ENCODE results near the gene COBL. TPM values are rescaled to one million over a fixed set of nuclear protein-coding genes. Genes with fewer than 3 reads are reported as not detected.

COBL gene
- total and polyA plus RNA-seq, 2 of the 8 experiments (the other 6 are each of a cell fraction or from before 2014, with no cell fraction given) = 13.8 to 40.4 TPM

DNA sequence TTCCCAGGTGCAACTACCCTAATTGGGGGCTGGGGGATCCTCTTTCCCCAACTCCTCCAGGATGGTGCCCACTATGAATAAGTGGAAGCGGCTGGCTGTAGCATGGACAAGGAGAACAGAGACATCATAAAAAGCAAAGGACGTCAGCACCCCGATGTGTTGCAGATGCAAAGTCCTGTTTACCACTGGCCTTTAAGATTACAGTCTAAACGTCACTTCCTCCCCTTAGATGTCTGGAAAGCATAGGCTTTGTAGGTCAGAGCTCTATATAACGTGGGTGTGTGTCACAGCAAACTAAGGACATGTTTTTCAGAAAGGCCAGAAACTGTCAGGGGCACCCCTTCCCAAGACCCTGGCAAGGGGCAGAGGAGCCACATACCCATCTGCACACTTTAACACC, 7.9 kb downstream of the COBL start:
- H3K4me1 ChIP-seq (replicated peaks in 1 of 4; ENCODE audit: control insufficient read depth in 3 of 4, insufficient read depth in 4 of 4, low read length in 3 of 4) = peaks cover 4 to 17% (median 10%) of the 10 kb centered on the region in 4 experiments; a peak in 6 of 7 replicates
- H3K36me3 ChIP-seq (ENCODE audit: control insufficient read depth in 2 of 4, insufficient read depth in 4 of 4, low read length in 3 of 4) = no peaks in the 10 kb centered on the region
- H2BK12ac ChIP-seq (ENCODE audit: low read depth, low read length) = peak overlapping the region; percentile 46; the same call in 1 of the 2 replicates
- no peaks in the 10 kb centered on the region for H3K9me3 ChIP-seq (ENCODE audit: insufficient read depth in 2 of 2, low read depth in 1 of 2, low read length in 1 of 2)
- H3K27me3 ChIP-seq (replicated peaks in 1 of 4; ENCODE audit: control insufficient read depth in 3 of 4, extremely low read depth in 1 of 4, insufficient read depth in 3 of 4, low read length in 3 of 4) = no peaks in the 10 kb centered on the region
- no peak overlapping the region for H3K23ac ChIP-seq (ENCODE audit: insufficient read length)
- H2BK5ac ChIP-seq (ENCODE audit: low read depth, low read length) = no peak overlapping the region; the same call in 1 of the 2 replicates
- H3K14ac ChIP-seq (ENCODE audit: insufficient read length) = no peak overlapping the region
- H3K79me2 ChIP-seq (ENCODE audit: control insufficient read depth in 1 of 2, insufficient read depth in 2 of 2, low read length in 2 of 2) = peaks cover 3 to 88% of the 10 kb centered on the region in 2 experiments; a peak in 3 of 4 replicates
- no peak overlapping the region for H4K91ac ChIP-seq (replicated peaks; ENCODE audit: insufficient read length, low read length)
- no peak overlapping the region for H2AFZ ChIP-seq (ENCODE audit: low read length)
- no peak overlapping the region for H3K4me2 ChIP-seq (ENCODE audit: insufficient read depth in 1 of 2, low read depth in 2 of 2, low read length in 2 of 2)
- WGBS, 2 experiments (ENCODE audit: extremely low coverage in 1 of 2, insufficient coverage in 1 of 2, insufficient read length in 1 of 2, insufficient replicate concordance in 2 of 2, low coverage in 1 of 2, low lambda C conversion rate in 2 of 2, missing lambda C conversion rate in 1 of 2) = 78% methylated on average over 5 of the region's 5 CpGs; no CpG with 5 or more reads in 1 of the 2 experiments
- no peak overlapping the region for H3K27ac ChIP-seq (ENCODE audit: low read depth, low read length)
- POLR2A ChIA-PET (ENCODE audit: partially characterized antibody) = interaction anchor here (0.8 to 9.2 kb wide), 7 partner anchors 9 to 99 kb away, joined by 3 to 117 read pairs (median 7); no protein-coding TSS in a partner anchor
- no peak overlapping the region for H4K5ac ChIP-seq (ENCODE audit: insufficient read length, low read depth, low read length)
- 0 out of 2 replicates have a peak overlapping the region, but pooled peaks have one; percentile 0 for H3K18ac ChIP-seq (ENCODE audit: extremely low read depth, low read length)
- H3K56ac ChIP-seq (replicated peaks; ENCODE audit: insufficient read length, low read depth, low read length) = no peak overlapping the region
- no peak overlapping the region for H3K4me3 ChIP-seq (ENCODE audit: extremely low read depth in 1 of 4, insufficient read depth in 2 of 4, low read depth in 3 of 4, low read length in 4 of 4)
- CTCF ChIA-PET (ENCODE audit: partially characterized antibody) = interaction anchor here (0.9 to 10.2 kb wide), 13 partner anchors 10 to 120 kb away, joined by 3 to 92 read pairs (median 4); no protein-coding TSS in a partner anchor
- FAIRE-seq = no peak
- 0 out of 2 replicates have a peak overlapping the region, but pooled peaks have one; percentile 65 for H2BK15ac ChIP-seq (ENCODE audit: low read length)
- H3K23me2 ChIP-seq (ENCODE audit: low read depth, low read length) = no peaks in the 10 kb centered on the region
- peak in 1 of 2 experiments; percentile 43 for DNase-seq (ENCODE audit: low read depth in 1 of 2, low spot score in 2 of 2)
- no peak overlapping the region for H3K4ac ChIP-seq (replicated peaks; ENCODE audit: insufficient read length, low read depth, low read length)
- no peak for TF ChIP-seq SP2 (IDR thresholded peaks at IDR 0.05; ENCODE audit: low read length)
- TF ChIP-seq SAP30 (IDR thresholded peaks at IDR 0.05; ENCODE audit: insufficient read depth, insufficient replicate concordance, low read length) = no peak
- no peak for TF ChIP-seq SIRT6 (IDR thresholded peaks at IDR 0.05; ENCODE audit: low read length)
- TF ChIP-seq RXRA (IDR thresholded peaks at IDR 0.05; ENCODE audit: insufficient read depth, low read depth, low read length) = no peak
- no peak for TF ChIP-seq SIN3A (conservative IDR thresholded peaks at IDR 0.05 in 1 of 2, IDR thresholded peaks at IDR 0.05 in 1 of 2; ENCODE audit: low read depth in 1 of 2, low read length in 2 of 2)
- H4K20me1 ChIP-seq (replicated peaks in 1 of 2; ENCODE audit: control insufficient read depth in 1 of 2, insufficient read depth in 2 of 2, low read length in 2 of 2) = peaks cover 0 to 10% of the 10 kb centered on the region in 2 experiments
- no peak overlapping the region for H2BK120ac ChIP-seq (replicated peaks; ENCODE audit: low read depth, low read length)
- no peak overlapping the region for H4K8ac ChIP-seq (ENCODE audit: extremely low read depth, insufficient read depth, low read length)
- H2AK5ac ChIP-seq (ENCODE audit: low read depth, low read length) = peak overlapping the region; percentile 58; the same call in 1 of the 2 replicates
- no peak overlapping the region for H3K9ac ChIP-seq (replicated peaks in 1 of 4; ENCODE audit: extremely low read depth in 1 of 4, low read depth in 3 of 4, low read length in 3 of 4)
- no peak overlapping the region for H2BK20ac ChIP-seq (ENCODE audit: low read length)
- H3K79me1 ChIP-seq (ENCODE audit: low read depth, low read length) = peaks cover 3% of the 10 kb centered on the region; the same call in 1 of the 2 replicates
